Lung (tissue), 12 donors: ENCODE results near the gene DAPK2. TPM values are rescaled to one million over a fixed set of nuclear protein-coding genes. Genes with fewer than 3 reads are reported as not detected.

Source experiments
- ATAC-seq: fragments of 200-7000 bp; cut with Tn5 transposase; one replicate; pipeline ENCODE4 v1.9.1; 2020; ENCODE audit warnings: moderate number of reproducible peaks; ENCODE audit not compliant: insufficient read depth, low FRiP score
- DNase-seq, 3 donors: peaks; one replicate each; pipeline ENCODE4 v3.0.0-alpha.2; 2013 to 2017
- H3K27ac ChIP-seq, 2 donors: one replicate each; pipeline ENCODE4 v1.5.1; 2013; ENCODE audit warnings: mild to moderate bottlenecking in 2 of 2, moderate library complexity in 2 of 2, control low read depth in 1 of 2, inconsistent platforms in 1 of 2, low read depth in 1 of 2, low read length in 1 of 2
- H3K27me3 ChIP-seq, 3 donors: one replicate each; pipeline ENCODE4 v1.5.1; 2013; ENCODE audit warnings: low read length in 2 of 3; ENCODE audit not compliant: control insufficient read depth in 3 of 3, insufficient read depth in 3 of 3
- H3K36me3 ChIP-seq, 4 donors: one replicate each; pipeline ENCODE4 v1.5.1; 2013; ENCODE audit warnings: low read length in 4 of 4, mild to moderate bottlenecking in 1 of 4, moderate library complexity in 1 of 4; ENCODE audit not compliant: control insufficient read depth in 4 of 4, insufficient read depth in 4 of 4
- H3K4me1 ChIP-seq, 5 donors: one replicate each; pipeline ENCODE4 v1.5.1; 2013; ENCODE audit warnings: low read length in 5 of 5, mild to moderate bottlenecking in 2 of 5, moderate library complexity in 1 of 5; ENCODE audit not compliant: control insufficient read depth in 5 of 5, insufficient read depth in 5 of 5
- H3K4me3 ChIP-seq: one replicate; pipeline ENCODE4 v1.5.1; 2013; ENCODE audit warnings: mild to moderate bottlenecking, control low read depth, moderate library complexity
- H3K9ac ChIP-seq, 2 donors: one replicate each; pipeline ENCODE4 v1.5.1; 2013; ENCODE audit warnings: low read length in 2 of 2, control low read depth in 1 of 2; ENCODE audit not compliant: insufficient read depth in 1 of 2
- H3K9me3 ChIP-seq, 4 donors: one replicate each; pipeline ENCODE4 v1.5.1; 2013; ENCODE audit warnings: low read length in 3 of 4, mild to moderate bottlenecking in 1 of 4, moderate library complexity in 1 of 4; ENCODE audit not compliant: control insufficient read depth in 4 of 4, insufficient read depth in 3 of 4
- CTCF ChIP-seq: IDR thresholded peaks from 2 replicates; pipeline ENCODE4 v1.5.1; 2012; ENCODE audit warnings: mild to moderate bottlenecking; ENCODE audit errors: control extremely low read depth, extremely low read depth
- WGBS, 2 donors: extraction: QIAGEN DNeasy Blood & Tissue Kit; methylation state at CpG; one replicate each; pipeline ENCODE4 v1.1.7; 2013; 5-methylcytosine and 5-hydroxymethylcytosine counted together
- polyA plus RNA-seq, 2 donors: library from polyadenylated mRNA; stranded (reverse); fragments of 200-250 nt; gene quantifications; one replicate each; pipeline ENCODE4 v1.2.1, GENCODE V29; 2013
- total RNA-seq, 2 donors: library from RNA; depleted of rRNA in 1 of 2; stranded (reverse); fragments of >200 nt in 1 of 2; gene quantifications; one replicate each; pipeline ENCODE4 v1.2.1, GENCODE V29; 2014 to 2021
- donor health status: control.
- donor health status: control.
- donor health status: Bipolar disorder and iron deficiency.
- donor health status: healthy.
- donor health status: DM: yes; HTN: yes; CAD: no.

The DAPK2 gene
- total and polyA plus RNA-seq, 4 donors, result 20.5 to 59.0 (median 49.1) TPM

DNA sequence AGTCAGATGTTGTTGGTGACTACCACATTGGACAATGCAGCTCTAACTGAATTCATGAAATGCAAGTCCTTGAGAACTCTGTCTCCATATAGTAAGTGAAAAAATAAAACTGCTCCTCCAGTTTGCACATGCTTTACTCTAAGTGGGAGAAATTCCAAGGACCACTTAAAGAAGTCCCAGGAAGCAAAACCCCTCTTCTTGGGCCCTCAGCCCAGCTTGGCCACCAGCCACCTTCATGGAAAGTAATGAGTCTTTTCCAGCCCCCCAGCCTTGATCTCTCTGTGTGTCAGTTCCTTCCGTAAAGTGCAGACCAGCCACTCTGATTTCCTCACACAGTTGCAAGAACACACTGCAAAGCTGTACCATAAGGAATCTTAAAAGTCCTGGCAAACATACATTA is 34.5 kb downstream of the DAPK2 start:
- ATAC-seq, result no peak
- no peak for TF ChIP-seq CTCF
- Histone ChIP-seq H3K9ac (no peak overlapping the region), H3K4me3 (no peak overlapping the region), H3K36me3 (no peaks in the 10 kb centered on the region), H3K9me3 (no peaks in the 10 kb centered on the region), H3K4me1 (peaks cover 8 to 34% (median 20%) of the 10 kb centered on the region in 5 donors), H3K27me3 (no peaks in the 10 kb centered on the region), H3K27ac (no peak overlapping the region)
- peak; percentile 80 to 88 (median 81) for DNase-seq
- WGBS, 2 donors, result 6 to 45% methylated on average over 1 of the region's 1 CpG

DNA sequence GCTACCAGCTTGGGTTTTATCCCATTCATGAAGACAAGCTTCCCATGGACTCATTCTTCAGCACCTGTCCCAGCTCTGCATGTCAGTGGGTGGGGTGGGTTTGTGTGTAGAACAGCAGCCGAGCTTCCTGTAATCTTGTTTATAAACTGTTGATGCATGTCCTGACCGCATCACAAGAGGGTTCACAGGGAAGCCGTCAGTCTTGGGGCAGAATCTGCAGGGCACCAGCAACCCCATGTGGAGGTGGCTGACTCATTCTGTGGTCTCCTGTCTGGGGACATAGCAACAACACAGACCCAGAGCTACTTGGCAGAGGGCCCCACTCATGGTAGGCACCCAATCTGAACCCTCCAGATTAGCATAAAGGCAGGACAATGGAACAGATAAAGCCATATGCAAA is 35.6 kb downstream of the DAPK2 start:
- Histone ChIP-seq H3K27me3 (no peaks in the 10 kb centered on the region), H3K27ac (peak overlapping the region in 1 of 2 donors; percentile 88), H3K4me1 (peaks cover 8 to 33% (median 20%) of the 10 kb centered on the region in 5 donors), H3K9me3 (no peaks in the 10 kb centered on the region), H3K4me3 (no peak overlapping the region), H3K36me3 (no peaks in the 10 kb centered on the region), H3K9ac (no peak overlapping the region)
- ATAC-seq (no peak), DNase-seq (peak in 1 of 3 donors; percentile 21)
- peak; percentile 2 for TF ChIP-seq CTCF
- WGBS, 2 donors, result 12 to 28% methylated on average over 3 of the region's 3 CpGs

DNA sequence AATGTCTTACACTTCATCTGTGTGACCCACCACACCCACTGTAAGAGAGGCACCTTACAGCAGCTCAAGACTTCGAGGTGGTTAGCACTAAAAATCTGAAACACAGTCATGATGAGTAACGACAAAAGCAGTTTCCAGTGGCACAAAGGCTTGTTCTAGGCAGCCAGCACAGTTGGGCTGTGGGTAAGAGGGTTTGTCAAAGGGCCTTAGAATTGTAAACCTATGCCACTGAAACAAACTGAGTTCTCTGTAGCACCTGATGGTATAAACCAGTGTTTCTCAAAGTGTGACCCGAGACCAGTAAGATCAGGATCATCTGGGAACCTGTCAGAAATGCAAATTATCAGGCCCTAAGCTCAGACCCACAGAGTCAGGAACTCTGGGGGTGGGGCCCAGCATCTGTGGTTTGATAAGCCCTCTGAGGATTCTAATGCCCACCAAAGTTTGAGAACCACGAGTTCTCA is 36.5 kb downstream of the DAPK2 start:
- peak overlapping the region in 1 of 2 donors; percentile 88 for H3K27ac ChIP-seq
- no peak for ATAC-seq
- no peaks in the 10 kb centered on the region for H3K9me3 ChIP-seq
- no peak for DNase-seq
- no peak for TF ChIP-seq CTCF
- H3K4me3 ChIP-seq, result no peak overlapping the region
- no peaks in the 10 kb centered on the region for H3K36me3 ChIP-seq
- no peak overlapping the region for H3K9ac ChIP-seq
- H3K4me1 ChIP-seq, result peaks cover 8 to 30% (median 20%) of the 10 kb centered on the region in 5 donors
- 65 to 75% methylated on average over 4 of the region's 4 CpGs for WGBS, 2 donors
- H3K27me3 ChIP-seq, result no peaks in the 10 kb centered on the region

- no peak for TF ChIP-seq CTCF
- Histone ChIP-seq H3K36me3 (no peaks in the 10 kb centered on the region), H3K9me3 (no peaks in the 10 kb centered on the region), H3K4me1 (peaks cover 8 to 34% (median 20%) of the 10 kb centered on the region in 5 donors), H3K27me3 (no peaks in the 10 kb centered on the region), H3K27ac (peak overlapping the region; percentile 26 to 88), H3K9ac (no peak overlapping the region), H3K4me3 (no peak overlapping the region)
- WGBS, 2 donors, result 71 to 92% methylated on average over 2 of the region's 2 CpGs
- DNase-seq (no peak), ATAC-seq (no peak)
These were observed 37.0 kb downstream of the DAPK2 start for GRCh38 chr15:64009241-64009640.
